Mesenchymal stem cell (in vitro differentiated cells and primary cell): ENCODE measurements around the gene CFHR5. TPM values are rescaled to one million over a fixed set of nuclear protein-coding genes. Genes with fewer than 3 reads are reported as not detected.

Source experiments
- small RNA-seq: library from polyadenylated mRNA; stranded (forward); fragments of <200 nt; extraction: miRNeasy Mini kit (QIAGEN cat#:217004); gene quantifications from one replicate; pipeline ENCODE3, GENCODE V24; 2013; ENCODE audit warnings: low read depth

CFHR5 gene

Small RNAs within 50 kb of the gene (small RNA-seq; reads per million reads assigned to genes)
- not detected for gene AL139418.1
